NCI-H2107 (cell line): ENCODE results near the gene PKNOX1.
A peak's percentile ranks its signal among the peaks of the same experiment; 100 is the strongest.
"Not testable (repeated sequence)": the region's sequence is repeated elsewhere in the genome, so short reads cannot be mapped to it uniquely, and the experiment has no call there.

Source experiments
- DNase-seq: peaks from one replicate; lab custom pipeline; 2025; lab: John Stamatoyannopoulos, UW

Gene PKNOX1

DNA sequence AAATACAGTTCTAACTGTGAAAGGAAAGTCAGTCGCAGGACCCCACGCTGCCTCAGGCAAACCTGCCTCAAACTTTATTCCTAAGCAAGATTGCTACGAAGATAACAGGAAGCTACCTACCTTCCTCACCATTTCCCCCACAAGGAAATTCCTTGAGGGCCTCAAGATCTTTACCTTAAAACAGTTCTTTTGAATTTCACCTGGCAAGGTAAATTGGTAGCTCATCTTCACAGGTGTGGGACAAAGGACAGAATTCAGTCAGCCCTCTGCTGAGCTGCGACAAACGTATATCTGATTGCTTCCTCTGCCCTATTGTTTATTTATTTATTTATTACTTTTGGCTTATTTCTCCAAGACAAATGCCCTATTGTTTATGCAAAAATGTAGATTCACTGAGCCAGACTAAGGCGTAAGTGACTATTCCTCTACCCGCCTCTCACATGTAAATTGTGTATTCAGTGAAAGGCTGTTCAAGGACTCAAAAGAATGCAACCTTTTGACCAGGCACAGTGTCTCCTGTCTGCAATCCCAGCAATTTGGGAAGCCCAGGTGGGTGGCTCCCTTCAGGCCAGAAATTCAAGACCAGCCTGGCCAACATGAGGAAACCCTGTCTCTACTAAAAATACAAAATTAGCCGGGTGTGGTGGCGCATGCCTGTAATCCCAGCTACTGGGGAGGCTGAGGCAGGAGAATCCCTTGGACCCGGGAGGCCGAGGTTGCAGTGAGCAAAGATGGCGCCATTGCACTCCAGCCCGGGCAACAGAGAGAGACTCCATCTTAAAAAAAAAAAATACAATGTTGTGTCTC is 17.3 kb upstream of the PKNOX1 start:
- DNase-seq: no peak

DNA sequence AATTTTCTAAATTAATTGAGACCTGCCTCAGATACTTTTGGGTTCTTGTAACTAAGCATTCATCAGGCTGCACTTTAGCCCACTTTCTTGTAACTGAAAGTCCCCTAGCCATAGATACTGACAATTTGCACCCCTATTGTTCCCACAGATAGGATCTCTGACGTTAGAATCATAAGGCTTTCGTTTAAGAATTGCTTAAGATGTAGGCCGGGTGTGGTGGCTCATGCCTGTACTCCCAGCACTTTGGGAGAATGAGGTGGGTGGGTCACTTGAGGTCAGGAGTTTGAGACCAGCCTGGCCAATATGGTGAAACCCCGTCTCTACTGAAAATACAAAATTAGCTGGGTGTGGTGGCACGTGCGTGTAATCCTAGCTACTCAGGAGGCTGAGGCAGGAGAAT is 16.2 kb upstream of the PKNOX1 start:
- not testable (repeated sequence) for DNase-seq

DNA sequence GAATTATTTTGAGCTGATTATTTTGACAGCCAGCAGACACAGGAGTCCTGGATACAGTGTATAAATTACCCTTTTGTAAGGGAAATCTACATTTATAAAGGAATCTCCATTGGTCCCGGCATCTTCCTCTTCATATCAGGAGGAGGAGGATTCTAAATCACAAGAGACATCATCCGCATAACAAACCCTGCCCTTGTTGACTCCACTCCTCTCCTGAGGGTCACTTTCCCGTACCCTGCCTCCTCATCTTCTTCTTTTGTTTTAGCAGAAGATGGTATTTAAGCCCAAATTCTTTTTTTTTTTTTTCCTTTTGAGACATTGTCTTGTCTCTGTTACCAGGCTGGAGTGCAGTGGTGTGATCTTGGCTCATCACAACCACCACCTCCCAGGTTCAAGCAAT is 14.6 kb upstream of the PKNOX1 start:
- DNase-seq: no peak

DNA sequence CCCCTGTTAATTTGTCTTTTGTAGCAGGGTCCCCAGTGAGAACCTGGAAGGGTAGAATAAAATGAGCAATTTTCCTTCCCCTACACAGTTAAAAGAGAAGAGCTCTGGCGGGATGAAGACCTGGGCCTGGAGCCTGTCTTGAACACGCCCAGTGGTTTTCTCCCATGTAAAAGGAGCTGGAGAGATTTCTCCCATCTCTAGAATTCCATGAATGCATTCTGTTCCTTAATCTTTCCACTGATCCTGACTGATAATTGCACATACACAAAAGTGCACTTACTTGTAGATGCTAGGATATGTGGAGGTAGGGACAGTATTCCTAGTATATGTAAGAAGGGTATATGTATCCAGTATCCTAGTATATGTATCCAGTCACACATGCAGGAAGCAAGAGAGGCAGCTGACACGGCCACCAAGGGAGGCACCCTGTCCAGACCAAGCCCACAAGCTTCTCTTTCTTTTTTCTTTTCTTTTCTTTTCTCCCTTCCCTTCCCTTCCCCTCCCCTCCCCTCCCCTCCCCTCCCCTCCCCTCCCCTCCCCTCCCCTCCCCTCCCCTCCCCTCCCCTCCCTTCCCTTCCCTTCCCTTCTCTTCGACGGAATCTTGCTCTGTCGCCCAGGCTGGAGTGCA is 11.9 kb upstream of the PKNOX1 start:
- no peak for DNase-seq

DNA sequence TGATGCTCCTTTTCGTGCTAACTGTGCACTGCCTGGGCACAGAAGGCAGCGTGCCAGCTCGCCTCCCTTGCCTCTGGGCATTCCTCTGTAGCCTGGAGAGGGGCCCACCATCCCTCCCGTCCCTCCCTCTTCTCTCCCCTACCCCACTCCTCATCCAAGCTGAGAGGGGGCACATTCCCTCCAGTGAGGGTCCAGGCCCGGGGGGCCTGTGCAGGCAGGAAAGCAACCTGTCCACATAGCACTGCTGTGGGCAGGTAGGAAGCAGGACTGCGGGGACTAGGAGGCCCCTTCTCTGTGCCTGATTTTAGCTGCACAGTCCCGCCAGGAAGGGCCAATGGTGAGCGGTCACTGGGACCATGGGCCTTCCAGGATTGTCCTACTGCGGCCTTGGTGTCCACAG is 10.3 kb upstream of the PKNOX1 start:
- no peak for DNase-seq

DNA sequence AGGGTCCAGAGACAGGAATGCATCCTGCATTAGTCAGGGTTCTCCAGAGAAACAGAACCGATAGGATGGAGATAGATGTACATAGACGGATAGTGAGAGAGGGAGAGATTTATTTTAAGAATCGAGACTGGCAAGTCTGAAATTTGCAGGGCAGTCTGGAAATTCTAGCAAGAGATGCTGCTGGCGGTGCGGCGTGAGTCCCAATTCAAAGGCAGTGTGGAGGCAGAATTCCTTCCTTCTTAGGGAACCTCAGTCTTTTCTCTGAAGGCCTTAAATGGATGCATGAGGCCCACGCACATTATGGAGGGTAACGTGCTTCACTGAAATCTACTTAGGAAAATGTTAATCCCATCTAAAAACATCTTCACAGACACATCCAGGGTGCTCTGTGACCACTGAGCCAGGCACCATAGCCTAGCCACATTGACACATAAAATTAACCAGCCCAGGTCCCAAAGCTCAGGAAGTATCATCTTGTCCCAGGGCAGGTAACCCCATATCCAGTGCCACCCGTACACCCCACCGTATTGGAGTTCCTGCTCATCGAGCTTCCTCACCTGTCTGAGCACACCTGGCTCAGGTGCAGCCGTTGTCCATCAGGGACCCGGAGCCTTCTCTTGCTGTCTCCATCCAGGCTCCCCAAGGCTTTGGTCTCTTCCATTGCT is 9.7 kb upstream of the PKNOX1 start:
- DNase-seq: no peak

DNA sequence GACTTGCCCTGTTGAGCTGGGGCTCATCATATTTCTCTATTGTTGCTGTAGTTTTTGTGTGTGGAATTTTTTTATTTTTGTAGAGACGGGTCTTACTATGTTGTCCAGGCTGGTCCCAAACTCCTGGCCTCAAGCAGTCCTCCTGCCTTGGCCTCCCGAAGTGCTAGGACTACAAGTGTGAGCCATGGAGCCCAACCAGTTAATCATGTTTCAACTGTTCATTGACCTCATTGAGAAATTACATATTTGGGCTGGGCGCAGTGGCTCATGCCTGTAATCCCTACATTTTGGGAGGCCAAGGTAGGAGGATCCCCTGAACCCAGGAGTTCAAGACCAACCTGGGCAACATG is 9.2 kb upstream of the PKNOX1 start:
- no peak for DNase-seq

DNA sequence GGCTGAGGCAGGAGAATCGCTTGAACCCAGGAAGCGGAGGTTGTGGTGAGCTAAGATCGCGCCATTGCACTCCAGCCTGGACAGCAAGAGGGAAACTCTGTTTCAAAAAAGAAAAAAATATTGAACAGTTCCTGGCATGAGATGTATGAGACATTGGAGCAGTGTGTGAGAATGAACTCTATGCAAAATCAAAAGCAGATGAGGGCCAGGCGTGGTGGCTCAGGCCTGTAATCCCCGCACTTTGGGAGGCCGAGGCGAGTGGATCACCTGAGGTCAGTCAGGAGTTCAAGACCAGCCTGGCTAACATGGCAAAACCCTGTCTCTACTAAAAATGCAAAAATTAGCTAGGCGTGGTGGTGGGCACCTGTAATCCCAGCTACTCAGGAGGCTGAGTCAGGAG is 6.7 kb upstream of the PKNOX1 start:
- DNase-seq: not testable (repeated sequence)

DNA sequence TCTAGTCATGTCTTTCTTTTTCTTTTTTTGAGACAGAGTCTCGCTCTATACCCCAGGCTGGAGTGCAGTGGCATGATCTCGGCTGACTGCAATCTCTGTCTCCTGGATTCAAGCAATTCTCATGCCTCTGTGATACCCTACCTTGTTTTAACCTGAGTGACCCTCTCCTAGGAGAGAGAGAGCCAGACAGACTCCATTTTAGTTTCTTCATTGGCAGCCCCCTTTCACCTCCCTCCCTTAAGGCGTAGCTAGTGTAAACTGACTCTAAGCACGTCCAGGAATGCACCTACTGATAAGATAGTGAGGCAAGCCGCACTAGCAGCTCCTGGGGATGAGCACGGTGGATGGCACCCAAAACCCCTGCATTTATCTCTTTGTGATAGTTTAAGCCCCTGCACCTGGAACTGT is 5.2 kb upstream of the PKNOX1 start:
- DNase-seq: no peak

DNA sequence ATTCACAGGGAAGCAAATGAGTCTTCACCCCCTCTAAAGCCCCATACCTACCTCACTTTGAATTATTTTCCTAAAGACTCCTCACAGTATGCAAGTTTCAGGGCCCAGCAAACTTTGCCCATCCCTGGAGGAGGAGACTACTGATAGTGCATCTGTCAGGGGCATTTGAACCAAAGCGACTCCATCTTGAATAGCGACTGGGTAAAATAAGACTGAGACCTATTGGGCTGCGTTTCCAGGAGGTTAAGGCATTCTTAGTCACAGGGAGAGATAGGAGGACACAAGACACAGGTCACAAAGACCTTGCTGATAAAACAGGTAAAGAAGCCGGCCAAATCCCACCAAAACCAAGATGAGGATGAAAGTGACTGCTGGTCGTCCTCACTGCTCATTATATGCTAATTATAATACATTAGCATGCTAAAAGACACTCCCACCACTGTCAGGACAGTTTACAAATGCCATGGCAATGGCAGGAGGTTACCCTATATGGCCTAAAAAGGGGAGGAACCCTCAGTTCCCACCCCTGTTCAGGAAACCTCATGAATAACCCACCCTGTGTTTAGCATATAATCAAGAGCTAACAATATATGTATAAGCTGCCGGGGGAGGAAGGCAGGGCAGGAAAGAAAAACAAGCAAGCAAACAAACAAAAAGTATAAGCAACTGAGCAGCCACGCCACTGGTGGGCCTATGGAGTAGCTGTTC is 3.3 kb upstream of the PKNOX1 start:
- no peak for DNase-seq

DNA sequence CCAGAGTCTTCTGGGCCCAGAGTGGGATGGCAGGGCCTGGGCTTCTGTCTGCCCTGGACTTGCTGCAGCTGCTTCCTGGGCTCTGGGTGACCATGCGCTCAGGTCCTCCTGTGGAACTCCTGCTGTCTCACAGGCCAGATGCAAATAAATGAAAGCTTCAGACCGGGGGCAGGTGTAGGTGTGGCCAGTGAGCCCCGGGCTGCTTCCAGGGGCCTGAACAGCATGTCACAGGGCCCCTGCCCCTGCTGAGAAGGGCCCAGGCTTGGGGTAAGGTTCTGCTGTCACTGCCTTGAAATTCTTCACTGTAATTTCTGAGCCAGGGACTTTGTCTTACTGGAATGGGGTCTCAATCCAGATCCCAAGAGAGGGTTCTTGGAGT is 2.5 kb upstream of the PKNOX1 start:
- no peak for DNase-seq

DNA sequence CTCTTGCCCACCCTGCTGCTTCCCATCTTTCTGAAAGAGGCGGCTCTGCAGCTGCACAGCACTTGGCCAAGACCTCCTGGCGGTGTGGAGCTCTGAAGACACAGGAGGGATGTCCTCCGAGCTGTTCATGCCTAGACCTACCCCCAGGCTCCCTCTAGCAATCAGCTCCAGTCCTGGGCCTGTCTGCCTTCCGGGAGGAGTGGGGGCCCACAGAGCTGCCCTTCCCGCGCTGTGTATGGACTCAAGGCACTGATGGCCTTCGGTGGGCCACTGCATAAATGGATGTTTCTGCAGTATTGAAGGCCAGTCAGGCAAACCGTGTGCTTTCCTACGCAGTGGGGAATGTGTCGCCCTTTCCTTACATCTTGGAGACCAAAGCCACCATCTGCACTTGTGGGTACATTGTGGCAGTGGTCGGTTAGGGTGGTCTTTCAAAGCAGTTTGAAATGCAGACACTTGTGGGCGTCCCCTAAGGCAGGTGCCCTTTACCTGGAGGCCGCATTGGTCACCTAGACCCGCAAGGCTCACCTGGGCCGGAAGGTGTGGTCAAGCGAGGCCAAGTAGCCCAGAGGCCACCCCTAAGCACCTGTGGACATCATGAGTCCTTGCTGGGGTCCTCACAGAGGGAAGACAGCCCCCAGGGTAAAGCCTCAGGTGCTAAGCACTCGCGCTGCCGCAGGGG is 912 bp upstream of the PKNOX1 start:
- DNase-seq: no peak

DNA sequence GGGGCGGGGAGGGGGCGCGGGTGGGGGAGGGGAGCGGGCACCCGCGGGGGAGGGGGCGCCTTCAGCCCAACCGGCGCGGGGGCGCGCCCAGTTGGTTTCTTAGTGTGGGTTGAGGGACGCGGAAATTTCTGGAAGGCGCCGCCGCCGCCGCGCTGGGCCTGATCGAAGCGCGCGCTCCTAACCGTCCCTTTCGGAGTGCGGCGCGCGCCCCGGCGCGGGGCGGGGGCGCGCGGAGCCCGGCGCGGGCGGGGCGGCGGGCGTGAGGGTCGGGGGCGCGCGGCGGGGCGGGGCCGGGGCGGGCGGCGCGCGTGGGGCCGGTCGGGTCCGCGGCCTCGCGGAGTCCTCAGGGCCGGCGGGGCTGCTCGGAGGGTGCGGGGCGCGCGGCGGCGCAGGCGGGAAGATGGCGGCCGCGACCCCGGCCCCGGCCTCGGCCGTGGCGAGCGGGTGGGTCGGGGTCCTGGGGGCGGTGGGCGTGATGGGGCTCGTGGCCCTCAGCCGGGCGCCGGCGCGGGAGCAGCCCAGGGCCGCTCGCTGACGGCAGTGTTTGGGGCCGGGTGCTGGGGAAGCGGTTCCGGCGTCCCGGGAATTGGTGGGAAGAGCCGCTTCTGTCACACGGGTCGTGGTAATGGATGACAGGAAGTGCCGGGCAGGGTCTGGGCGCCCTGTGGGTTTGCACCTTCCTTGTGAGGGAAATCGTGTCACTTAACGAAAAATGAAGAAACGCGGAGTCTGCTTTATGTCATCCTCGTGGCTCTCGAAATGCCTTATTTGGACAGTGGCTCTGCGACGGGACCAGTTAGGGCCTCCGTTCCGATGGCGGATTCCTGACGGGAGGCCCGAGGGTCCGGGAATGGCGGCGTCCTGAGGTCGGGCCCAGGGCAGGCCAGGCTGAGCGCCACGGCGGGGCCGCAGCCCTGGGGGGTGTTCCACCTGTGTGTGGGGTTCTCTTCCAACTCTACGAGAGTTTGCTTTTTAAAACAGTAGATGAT is 764 bp downstream of the PKNOX1 start:
- peak; percentile 80 for DNase-seq

DNA sequence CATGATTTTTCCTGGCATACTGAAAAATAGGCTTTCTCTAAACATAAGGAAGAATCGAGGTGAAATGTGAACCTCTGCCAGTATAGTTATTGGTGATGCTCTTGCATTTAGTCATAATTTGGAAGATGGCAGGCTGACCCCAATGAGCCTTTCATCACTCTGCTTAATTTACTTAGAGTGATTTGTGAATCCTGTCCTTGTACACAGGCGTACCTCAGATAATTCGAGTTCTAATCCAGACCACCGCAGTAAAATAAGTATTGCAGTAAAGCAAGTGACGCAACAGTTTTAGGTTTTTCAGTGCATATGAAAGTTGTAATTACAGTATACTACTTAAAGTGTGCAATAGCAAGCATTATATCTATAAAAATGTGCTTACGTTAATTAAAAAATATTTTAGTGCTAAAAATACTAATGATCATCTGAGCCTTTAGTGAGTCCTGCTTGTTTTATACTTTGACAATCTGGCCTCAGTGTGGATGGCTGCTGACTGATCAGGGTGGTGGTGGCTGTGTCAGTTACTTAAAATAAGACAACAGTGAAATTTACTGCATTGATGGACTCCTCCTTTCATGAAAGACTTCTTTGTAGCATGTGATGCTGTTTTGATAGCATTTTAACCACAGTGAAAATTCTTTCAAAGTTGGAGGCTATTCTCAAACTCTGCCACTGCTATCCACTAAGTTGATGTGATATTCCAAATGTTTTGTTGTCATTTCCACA is 1.7 kb downstream of the PKNOX1 start:
- no peak for DNase-seq

DNA sequence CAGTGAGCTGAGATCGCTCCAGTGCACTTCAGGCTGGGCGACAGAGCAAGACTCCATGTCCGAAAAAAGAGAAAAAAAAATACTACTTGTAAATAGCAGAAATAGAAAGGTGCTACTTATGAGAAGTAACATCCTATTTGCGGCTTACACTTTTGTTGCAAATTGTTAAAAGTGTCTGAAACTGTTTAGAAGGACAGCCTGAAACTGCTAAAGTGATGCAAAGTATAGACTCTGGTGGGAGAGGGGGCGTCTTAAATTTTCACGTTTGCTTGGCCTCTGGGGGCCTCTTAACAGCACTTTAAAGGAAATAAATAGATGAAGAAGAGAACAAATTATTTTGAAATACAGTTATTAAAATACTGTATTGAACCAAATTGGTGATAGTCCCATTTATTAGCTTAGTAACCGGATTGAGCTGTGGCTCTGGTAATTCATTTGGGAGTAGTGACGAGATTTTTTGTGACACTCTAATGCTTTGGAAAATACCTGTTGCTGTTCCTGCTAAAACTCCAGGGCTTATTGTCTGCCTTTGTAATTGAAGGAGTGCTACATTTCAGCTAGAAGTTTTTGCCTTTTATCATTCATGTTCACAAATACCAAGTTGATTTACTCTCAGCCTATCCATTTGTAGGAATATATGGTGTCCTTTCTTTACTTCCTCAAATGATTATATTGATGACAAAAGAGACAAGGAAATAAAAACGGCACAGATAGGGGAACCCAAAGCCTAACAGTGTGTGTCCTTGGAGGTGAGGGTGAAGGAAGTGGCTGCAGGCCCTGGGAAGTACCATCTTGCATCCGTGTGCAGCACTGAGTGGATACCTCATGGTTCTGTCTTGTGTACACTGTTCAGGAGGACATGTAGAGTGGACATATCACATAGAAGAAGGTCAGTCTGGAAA is 6.2 kb downstream of the PKNOX1 start:
- no peak for DNase-seq

DNA sequence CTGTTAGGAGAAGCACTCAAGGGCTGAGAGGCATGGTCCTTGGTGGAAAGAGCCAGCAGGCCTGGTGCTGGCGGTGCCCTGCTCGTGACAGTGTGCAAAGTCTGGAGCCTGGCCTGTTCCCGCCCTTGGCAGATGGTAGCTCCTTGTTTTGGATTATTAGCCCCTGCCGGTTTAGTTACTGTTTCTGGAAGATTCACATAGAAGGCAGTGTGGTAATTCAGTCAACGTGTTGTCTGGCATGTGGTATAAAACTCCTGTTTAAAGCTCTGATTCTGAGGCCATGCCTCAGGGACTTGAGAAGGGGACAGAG is 6.8 kb downstream of the PKNOX1 start:
- no peak for DNase-seq

DNA sequence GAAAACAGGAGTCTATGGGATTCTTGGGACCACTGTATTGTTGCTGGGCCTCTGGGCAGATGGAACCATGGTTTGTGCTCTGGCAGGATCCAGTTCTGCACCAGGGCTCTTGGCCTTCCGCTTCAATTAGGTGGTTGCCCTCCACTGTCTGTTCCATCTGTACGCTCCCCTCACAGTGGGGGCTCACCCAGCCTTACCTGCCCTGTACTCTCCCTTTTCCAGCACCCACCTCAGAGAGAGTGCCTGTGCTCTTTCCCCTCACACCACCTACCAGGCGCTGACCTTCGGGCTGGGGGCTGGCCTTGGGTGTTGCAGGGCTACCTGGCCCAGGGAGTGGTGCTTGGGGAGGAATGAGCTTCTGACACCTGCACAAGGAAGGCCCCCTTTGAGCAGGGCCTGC is 7.5 kb downstream of the PKNOX1 start:
- no peak for DNase-seq

DNA sequence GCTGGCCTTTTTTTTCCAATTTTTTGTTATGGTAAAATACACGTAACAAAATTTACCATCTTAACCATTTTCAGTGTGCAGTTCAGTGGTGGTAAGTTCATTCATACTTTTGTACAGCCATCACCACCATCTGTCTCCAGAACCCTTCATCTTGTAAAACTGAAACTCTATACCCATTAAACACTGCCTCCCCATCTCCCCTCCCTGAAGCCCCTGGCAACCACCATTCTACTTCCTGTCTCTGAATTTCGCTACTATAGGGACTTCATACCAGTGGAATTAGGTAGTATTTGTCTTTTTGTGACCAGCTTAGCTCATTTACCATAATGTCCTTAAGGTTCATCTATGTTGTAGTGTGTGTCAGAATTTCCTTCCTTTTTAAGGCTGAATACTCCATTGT is 8.7 kb downstream of the PKNOX1 start:
- no peak for DNase-seq

DNA sequence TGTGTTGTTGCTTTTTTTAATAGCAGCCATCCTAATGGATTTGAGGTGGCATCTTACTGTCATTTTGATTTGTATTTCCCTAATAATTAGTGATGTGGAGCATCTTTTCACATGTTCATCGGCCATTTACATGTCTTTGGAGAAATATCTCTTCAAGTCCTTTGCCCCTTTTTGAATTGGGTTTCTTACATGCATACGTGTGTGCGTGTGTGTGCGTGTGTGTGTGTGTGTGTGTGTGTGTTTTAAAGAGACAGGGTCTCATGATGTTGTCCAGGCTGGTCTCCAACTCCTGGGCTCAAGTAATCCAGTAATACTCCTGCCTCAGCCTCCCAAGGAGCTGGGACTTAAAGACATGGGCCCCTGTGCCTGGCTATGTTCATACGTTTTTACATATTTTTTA is 9.5 kb downstream of the PKNOX1 start:
- DNase-seq: no peak
